NB4 (cell line): ENCODE measurements around the gene CDC20.

ENCODE experiments used
- DNase-seq: peaks from one replicate; pipeline ENCODE4 v3.0.0; 2010; ENCODE audit warnings: low read depth
- H3K4me3 ChIP-seq: one replicate; pipeline ENCODE4 v1.5.1; 2011; ENCODE audit warnings: mild to moderate bottlenecking, low read depth, low read length, moderate library complexity
- MYC ChIP-seq: IDR thresholded peaks from 2 replicates; pipeline ENCODE4 v1.6.1; 2011; ENCODE audit warnings: low read depth, low read length
- POLR2A ChIP-seq: IDR thresholded peaks from 2 replicates; pipeline ENCODE4 v1.6.1; 2011; ENCODE audit warnings: mild to moderate bottlenecking; ENCODE audit not compliant: insufficient read length; ENCODE audit errors: extremely low read depth
- TF ChIP-seq, protein P1 (sequence below): IDR thresholded peaks from one replicate; pipeline ENCODE4 v1.5.1; 2012; ENCODE audit warnings: low read depth, low read length
- TF ChIP-seq, protein P2 (sequence below): IDR thresholded peaks from 2 replicates; pipeline ENCODE4 v1.6.1; 2011; ENCODE audit warnings: low read depth, low read length

CDC20 gene

GRCh38 chr1:43352351-43352705 is 6.5 kb upstream of the CDC20 start:
- no peak overlapping the region for H3K4me3 ChIP-seq
- TF ChIP-seq, protein P1, sequence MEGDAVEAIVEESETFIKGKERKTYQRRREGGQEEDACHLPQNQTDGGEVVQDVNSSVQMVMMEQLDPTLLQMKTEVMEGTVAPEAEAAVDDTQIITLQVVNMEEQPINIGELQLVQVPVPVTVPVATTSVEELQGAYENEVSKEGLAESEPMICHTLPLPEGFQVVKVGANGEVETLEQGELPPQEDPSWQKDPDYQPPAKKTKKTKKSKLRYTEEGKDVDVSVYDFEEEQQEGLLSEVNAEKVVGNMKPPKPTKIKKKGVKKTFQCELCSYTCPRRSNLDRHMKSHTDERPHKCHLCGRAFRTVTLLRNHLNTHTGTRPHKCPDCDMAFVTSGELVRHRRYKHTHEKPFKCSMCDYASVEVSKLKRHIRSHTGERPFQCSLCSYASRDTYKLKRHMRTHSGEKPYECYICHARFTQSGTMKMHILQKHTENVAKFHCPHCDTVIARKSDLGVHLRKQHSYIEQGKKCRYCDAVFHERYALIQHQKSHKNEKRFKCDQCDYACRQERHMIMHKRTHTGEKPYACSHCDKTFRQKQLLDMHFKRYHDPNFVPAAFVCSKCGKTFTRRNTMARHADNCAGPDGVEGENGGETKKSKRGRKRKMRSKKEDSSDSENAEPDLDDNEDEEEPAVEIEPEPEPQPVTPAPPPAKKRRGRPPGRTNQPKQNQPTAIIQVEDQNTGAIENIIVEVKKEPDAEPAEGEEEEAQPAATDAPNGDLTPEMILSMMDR, result no peak
- no peak for TF ChIP-seq POLR2A
- no peak for TF ChIP-seq MYC
- TF ChIP-seq, protein P2, sequence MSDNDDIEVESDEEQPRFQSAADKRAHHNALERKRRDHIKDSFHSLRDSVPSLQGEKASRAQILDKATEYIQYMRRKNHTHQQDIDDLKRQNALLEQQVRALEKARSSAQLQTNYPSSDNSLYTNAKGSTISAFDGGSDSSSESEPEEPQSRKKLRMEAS, result no peak
- no peak for DNase-seq

DNA sequence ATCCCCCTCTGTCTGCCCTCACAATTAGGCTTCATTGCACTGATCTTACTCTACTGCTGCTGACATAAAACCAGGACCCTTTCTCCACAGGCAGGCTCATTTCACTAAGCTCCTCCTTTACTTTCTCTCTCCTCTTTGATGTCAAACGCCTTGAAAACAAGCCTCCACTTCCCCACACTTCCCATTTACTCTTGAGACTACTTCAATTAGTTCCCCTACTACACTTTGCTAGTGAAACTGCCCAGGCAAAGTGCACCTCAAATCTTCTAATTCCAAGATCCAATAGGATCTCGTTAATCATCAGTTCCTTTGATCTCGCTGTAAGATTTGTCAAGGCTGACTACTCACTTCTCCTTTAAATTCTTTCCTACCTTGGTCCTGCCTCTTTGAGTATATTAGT is 5.9 kb upstream of the CDC20 start:
- no peak for DNase-seq
- no peak overlapping the region for H3K4me3 ChIP-seq
- TF ChIP-seq MYC (no peak), POLR2A (no peak)
- TF ChIP-seq, protein P2, result no peak
- TF ChIP-seq, protein P1, result no peak

- H3K4me3 ChIP-seq, result no peak overlapping the region
- no peak for DNase-seq
- TF ChIP-seq, protein P2, result no peak
- TF ChIP-seq MYC (no peak), POLR2A (no peak)
- TF ChIP-seq, protein P1, result no peak
These were observed 4.3 kb upstream of the CDC20 start for GRCh38 chr1:43354471-43354870.

GRCh38 chr1:43354936-43355335 is 3.8 kb upstream of the CDC20 start:
- TF ChIP-seq, protein P1, result no peak
- DNase-seq, result no peak
- no peak overlapping the region for H3K4me3 ChIP-seq

DNA sequence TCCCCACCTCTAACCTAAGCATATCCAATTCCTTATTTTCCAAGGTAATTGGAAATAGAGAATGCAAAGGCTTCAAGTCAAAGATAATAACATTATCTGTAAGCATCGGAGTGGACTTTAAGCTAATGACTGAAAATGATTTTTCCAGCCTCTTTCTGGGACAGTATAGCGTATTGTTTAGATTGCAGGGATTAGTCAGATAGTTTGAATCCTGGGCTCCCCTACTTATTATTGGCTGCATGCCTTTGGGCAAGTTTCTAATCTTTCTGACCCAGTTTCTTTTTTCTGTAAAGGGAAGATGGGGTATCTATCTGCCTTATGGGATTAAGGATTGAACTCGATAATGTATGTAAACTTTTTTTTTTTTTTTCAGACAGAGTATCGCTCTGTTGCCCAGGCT is 1.5 kb upstream of the CDC20 start:
- TF ChIP-seq POLR2A, result no peak
- TF ChIP-seq, protein P2, result no peak
- TF ChIP-seq, protein P1, result no peak
- TF ChIP-seq MYC, result no peak
- DNase-seq, result no peak

DNA sequence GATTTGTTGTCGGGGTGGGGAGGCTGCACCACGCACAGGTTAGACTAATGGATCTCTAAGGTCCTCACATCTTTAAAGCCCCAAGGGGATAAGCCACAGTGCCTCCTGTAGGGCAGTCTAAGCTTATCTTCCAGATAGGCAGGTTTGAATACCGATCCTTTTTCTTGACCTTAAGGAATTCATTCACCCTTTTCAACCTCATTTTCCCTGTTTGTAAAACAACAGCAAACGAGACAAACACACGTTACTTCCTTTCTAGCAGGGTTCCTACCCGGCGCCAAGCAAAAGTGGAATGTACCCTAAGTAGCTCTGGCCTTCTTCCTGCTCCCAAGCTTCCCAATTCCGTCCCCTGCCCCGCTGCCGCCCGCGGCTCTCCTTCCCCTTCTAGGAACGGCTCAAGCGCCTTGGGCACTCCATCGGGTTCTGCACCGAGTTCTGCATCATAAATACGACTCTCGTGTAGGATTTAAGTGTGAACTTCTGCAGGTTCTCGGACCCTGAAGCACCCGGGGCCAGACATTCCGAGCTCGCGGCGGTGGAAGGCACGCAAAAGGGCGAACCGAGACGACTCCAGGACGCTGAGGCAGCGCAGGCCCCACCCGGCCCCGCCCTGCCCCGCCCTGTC is 548 bp upstream of the CDC20 start:
- TF ChIP-seq POLR2A, result peak; percentile 61
- TF ChIP-seq MYC, result no peak
- TF ChIP-seq, protein P1, result peak; percentile 52
- TF ChIP-seq, protein P2, result no peak
- peak overlapping the region; percentile 91 for H3K4me3 ChIP-seq
- peak; percentile 83 for DNase-seq

More for the DNA sequence above, 1.5 kb upstream of the CDC20 start:
- no peak overlapping the region for H3K4me3 ChIP-seq
